H1 (cell line): ENCODE measurements around the gene PC.

Source experiments
- ATF2 ChIP-seq: IDR thresholded peaks from 2 replicates; pipeline ENCODE4 v1.6.1; 2012; ENCODE audit warnings: low read length, inconsistent platforms
- CHD1 ChIP-seq: IDR thresholded peaks from 2 replicates; pipeline ENCODE4 v1.6.1; 2012; ENCODE audit warnings: low read depth, low read length, improper control_type of control experiment
- CHD2 ChIP-seq: IDR thresholded peaks from 2 replicates; pipeline ENCODE4 v1.6.1; 2012; ENCODE audit warnings: low read length, improper control_type of control experiment
- EZH2 ChIP-seq: fragments of 200-600 bp; sonication (generic); IDR thresholded peaks from 2 replicates; pipeline ENCODE4 v1.7.1; 2012; ENCODE audit warnings: low read depth, mild to moderate bottlenecking, moderate library complexity, low read length, inconsistent platforms; ENCODE audit not compliant: severe bottlenecking
- GABPA ChIP-seq: IDR thresholded peaks from 2 replicates; pipeline ENCODE4 v1.6.1; 2011; ENCODE audit warnings: mild to moderate bottlenecking, low read length, moderate library complexity, borderline replicate concordance; ENCODE audit not compliant: insufficient read depth
- JUN ChIP-seq: IDR thresholded peaks from 2 replicates; pipeline ENCODE4 v1.6.1; 2011; ENCODE audit warnings: low read depth, mild to moderate bottlenecking, improper control_type of control experiment, low read length
- KDM1A ChIP-seq: fragments of 200-600, 300-600 bp; sonication (generic); IDR thresholded peaks from 2 replicates; pipeline ENCODE4 v1.7.1; 2016; ENCODE audit warnings: mild to moderate bottlenecking, low read length, borderline replicate concordance
- NRF1 ChIP-seq: IDR thresholded peaks from 2 replicates; pipeline ENCODE4 v1.6.1; 2011; ENCODE audit warnings: mild to moderate bottlenecking, low read depth, low read length, improper control_type of control experiment
- PHF8 ChIP-seq: fragments of 200-600 bp; sonication (generic); conservative IDR thresholded peaks from 2 replicates; pipeline ENCODE4 v1.7.1; 2012; ENCODE audit warnings: low read depth, mild to moderate bottlenecking, inconsistent platforms, low read length, moderate library complexity
- RXRA ChIP-seq: IDR thresholded peaks from 2 replicates; pipeline ENCODE4 v1.6.1; 2011; ENCODE audit warnings: low read depth, mild to moderate bottlenecking, low read length, moderate library complexity; ENCODE audit not compliant: insufficient read depth
- SRF ChIP-seq: IDR thresholded peaks from 2 replicates; pipeline ENCODE4 v1.6.1; 2011; ENCODE audit warnings: mild to moderate bottlenecking, low read depth, low read length, moderate library complexity
- TF ChIP-seq, protein P1 (sequence below), 3 experiments: IDR thresholded peaks; 1 replicate in 2 of 3; 2 replicates in 1 of 3; pipeline versions ENCODE4 v1.5.1 to v1.6.1; 2011; ENCODE audit warnings: low read length in 3 of 3, mild to moderate bottlenecking in 3 of 3, inconsistent platforms in 2 of 3, low read depth in 1 of 3, moderate library complexity in 1 of 3; ENCODE audit not compliant: insufficient read depth in 1 of 3; ENCODE audit errors: control extremely low read depth in 1 of 3
- TF ChIP-seq, protein P2 (sequence below): IDR thresholded peaks from 2 replicates; pipeline ENCODE4 v1.6.1; 2012; ENCODE audit warnings: inconsistent platforms

- TF ChIP-seq SRF (no peak), PHF8 (no peak), KDM1A (no peak), EZH2 (no peak), JUN (no peak), CHD2 (no peak), GABPA (no peak), RXRA (no peak), NRF1 (no peak), CHD1 (no peak), ATF2 (no peak)
- TF ChIP-seq, protein P1, sequence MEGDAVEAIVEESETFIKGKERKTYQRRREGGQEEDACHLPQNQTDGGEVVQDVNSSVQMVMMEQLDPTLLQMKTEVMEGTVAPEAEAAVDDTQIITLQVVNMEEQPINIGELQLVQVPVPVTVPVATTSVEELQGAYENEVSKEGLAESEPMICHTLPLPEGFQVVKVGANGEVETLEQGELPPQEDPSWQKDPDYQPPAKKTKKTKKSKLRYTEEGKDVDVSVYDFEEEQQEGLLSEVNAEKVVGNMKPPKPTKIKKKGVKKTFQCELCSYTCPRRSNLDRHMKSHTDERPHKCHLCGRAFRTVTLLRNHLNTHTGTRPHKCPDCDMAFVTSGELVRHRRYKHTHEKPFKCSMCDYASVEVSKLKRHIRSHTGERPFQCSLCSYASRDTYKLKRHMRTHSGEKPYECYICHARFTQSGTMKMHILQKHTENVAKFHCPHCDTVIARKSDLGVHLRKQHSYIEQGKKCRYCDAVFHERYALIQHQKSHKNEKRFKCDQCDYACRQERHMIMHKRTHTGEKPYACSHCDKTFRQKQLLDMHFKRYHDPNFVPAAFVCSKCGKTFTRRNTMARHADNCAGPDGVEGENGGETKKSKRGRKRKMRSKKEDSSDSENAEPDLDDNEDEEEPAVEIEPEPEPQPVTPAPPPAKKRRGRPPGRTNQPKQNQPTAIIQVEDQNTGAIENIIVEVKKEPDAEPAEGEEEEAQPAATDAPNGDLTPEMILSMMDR (IDR thresholded peaks at IDR 0.05; ENCODE audit: control extremely low read depth in 1 of 3, insufficient read depth in 1 of 3, low read depth in 1 of 3, low read length in 3 of 3) = no peak
- TF ChIP-seq, protein P2, sequence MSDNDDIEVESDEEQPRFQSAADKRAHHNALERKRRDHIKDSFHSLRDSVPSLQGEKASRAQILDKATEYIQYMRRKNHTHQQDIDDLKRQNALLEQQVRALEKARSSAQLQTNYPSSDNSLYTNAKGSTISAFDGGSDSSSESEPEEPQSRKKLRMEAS = no peak
Measured at GRCh38 chr11:66981976-66982578, 23.9 kb upstream of the PC start.
